Mucosa of descending colon (tissue), 3 donors: Measurements from ENCODE around the gene PIR. TPM values are rescaled to one million over a fixed set of nuclear protein-coding genes. Genes with fewer than 3 reads are reported as not detected.

ENCODE experiments used
- ATAC-seq: fragments of 200-7000 bp; cut with Tn5 transposase; one replicate; pipeline ENCODE4 v1.9.1; 2020; ENCODE audit warnings: mild to moderate bottlenecking, moderate library complexity
- DNase-seq, 3 donors: peaks; one replicate each; pipeline ENCODE4 v3.0.0-alpha.2; 2020
- H3K36me3 ChIP-seq: fragments of 200-600 bp; one replicate; pipeline ENCODE4 v1.8.0; 2021; ENCODE audit warnings: low read depth, mild to moderate bottlenecking
- H3K4me1 ChIP-seq: fragments of 200-600 bp; one replicate; pipeline ENCODE4 v1.8.0; 2021; ENCODE audit warnings: low read depth, mild to moderate bottlenecking
- H3K4me3 ChIP-seq: fragments of 200-600 bp; one replicate; pipeline ENCODE4 v1.8.0; 2021; ENCODE audit warnings: mild to moderate bottlenecking
- H3K9me3 ChIP-seq: fragments of 200-600 bp; one replicate; pipeline ENCODE4 v1.8.0; 2021; ENCODE audit warnings: mild to moderate bottlenecking
- intact Hi-C, 2 donors: fragments of 100-400 bp; cut with DNase I in 1 of 2; cut with micrococcal nuclease in 1 of 2; formaldehyde crosslinking; loops; one replicate each; pipeline versions ENCODE4 v1.11.0 to v1.11.1; 2022; cut with DNase I, micrococcal nuclease
- total RNA-seq, 3 donors: library from RNA; stranded (reverse); fragmentation: NEBNext Ultra II Directional in 2 of 3; extraction: Animal tissue kit (Norgen Biotek cat#: 25700) in 2 of 3; gene quantifications; one replicate each; pipeline versions ENCODE4 v1.2.1 to v1.2.4, GENCODE V29; 2021 to 2023
- TF ChIP-seq, protein P1 (sequence below): fragments of 200-600 bp; IDR thresholded peaks from one replicate; pipeline ENCODE4 v1.8.0; 2022; ENCODE audit warnings: antibody characterized with exemption, mild to moderate bottlenecking
- donor health status: DM: no; HTN: no; CAD: no; lungs with moderate emphysema.
- donor health status: DM: no; HTN: no; CAD: no.
- donor health status: DM: no; HTN: yes; CAD: no.

The PIR gene
- total RNA-seq, 3 donors from 2014 or later = 6.0 to 9.7 (median 8.4) TPM

DNA sequence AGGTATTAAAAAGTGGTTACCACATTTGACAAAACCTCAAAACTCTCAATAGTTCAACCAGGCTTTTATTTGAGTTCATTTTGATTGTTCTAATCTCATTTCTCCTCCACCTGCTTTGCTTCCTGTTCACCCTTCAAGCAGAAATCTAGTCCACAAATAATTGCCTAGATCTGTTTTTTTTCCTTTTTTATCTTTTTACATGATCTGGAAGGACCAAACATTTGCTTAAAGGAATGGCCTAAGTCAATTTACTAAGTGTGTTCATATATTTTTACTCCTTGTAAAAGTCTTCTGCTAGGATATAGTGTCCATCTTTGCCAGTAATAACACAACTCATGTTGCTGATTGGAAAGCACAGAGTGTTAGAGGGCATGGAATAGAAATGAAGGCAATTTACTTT is 82.7 kb downstream of the PIR start:
- intact Hi-C loops = no loop called here
- DNase-seq (no peak), ATAC-seq (no peak)
- Histone ChIP-seq H3K4me1 (no peaks in the 10 kb centered on the region), H3K9me3 (no peaks in the 10 kb centered on the region), H3K36me3 (no peaks in the 10 kb centered on the region), H3K4me3 (no peak overlapping the region)
- TF ChIP-seq, protein P1, sequence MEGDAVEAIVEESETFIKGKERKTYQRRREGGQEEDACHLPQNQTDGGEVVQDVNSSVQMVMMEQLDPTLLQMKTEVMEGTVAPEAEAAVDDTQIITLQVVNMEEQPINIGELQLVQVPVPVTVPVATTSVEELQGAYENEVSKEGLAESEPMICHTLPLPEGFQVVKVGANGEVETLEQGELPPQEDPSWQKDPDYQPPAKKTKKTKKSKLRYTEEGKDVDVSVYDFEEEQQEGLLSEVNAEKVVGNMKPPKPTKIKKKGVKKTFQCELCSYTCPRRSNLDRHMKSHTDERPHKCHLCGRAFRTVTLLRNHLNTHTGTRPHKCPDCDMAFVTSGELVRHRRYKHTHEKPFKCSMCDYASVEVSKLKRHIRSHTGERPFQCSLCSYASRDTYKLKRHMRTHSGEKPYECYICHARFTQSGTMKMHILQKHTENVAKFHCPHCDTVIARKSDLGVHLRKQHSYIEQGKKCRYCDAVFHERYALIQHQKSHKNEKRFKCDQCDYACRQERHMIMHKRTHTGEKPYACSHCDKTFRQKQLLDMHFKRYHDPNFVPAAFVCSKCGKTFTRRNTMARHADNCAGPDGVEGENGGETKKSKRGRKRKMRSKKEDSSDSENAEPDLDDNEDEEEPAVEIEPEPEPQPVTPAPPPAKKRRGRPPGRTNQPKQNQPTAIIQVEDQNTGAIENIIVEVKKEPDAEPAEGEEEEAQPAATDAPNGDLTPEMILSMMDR = no peak

DNA sequence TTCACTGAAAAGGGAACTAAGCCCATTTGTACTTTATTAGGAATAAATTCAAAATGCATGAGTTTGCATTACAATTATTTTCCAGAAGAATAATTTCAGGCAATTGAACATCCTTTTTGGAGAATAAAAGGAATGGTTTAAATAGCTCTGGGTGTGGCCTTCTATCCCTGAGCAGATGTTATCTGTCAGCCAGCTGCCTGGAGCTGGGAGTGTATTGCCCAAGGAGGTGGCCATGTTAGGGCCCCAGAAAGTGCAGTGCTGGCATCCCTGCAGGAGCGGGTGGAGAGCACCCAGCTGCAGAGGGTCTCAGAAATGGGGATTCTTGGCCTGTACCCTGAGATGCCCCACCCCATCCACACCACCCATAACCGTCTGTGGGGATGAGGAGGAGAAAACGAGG is 87.3 kb downstream of the PIR start:
- no peak overlapping the region for H3K4me3 ChIP-seq
- H3K9me3 ChIP-seq = no peaks in the 10 kb centered on the region
- ATAC-seq = no peak
- no peaks in the 10 kb centered on the region for H3K36me3 ChIP-seq
- TF ChIP-seq, protein P1 = no peak
- intact Hi-C loops = no loop called here
- H3K4me1 ChIP-seq = no peaks in the 10 kb centered on the region
- peak in 1 of 3 donors; percentile 2 for DNase-seq

DNA sequence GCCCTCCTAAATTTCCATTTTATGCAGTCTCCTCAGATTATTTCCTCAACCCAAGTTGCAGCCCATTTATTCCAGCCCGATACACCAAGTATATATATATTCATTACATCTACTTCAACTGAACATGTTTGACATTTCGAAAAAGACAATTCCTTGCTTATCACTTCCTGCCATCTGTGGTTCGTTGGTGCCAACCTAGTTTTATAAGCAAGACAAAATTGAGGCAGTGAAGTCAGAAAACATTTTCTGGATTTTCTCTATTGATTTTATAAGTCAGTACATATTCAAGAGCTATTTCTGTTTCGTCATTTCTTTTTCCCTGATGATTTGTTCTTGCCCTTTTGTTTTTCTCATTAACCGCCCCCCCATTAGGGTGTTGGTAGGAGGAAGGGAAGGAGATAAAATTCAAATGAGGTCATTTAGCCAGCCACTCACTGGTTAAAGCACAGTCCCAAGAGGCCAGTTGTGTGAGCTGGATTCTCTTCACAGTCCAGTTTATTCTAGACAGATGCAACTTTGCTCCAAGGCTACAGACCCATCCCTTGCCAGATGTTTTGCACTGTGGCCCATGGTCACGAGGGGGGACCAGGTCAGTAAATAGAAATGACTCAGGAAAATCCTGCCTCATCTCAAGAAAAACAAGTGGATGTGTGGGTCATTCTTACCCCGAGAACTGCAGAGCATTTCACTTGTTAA is 88.6 kb downstream of the PIR start:
- Histone ChIP-seq H3K4me3 (no peak overlapping the region), H3K4me1 (no peaks in the 10 kb centered on the region), H3K9me3 (no peaks in the 10 kb centered on the region), H3K36me3 (no peaks in the 10 kb centered on the region)
- TF ChIP-seq, protein P1 = no peak
- intact Hi-C loops = no loop called here
- ATAC-seq (no peak), DNase-seq (peak in 1 of 3 donors; percentile 4)

DNA sequence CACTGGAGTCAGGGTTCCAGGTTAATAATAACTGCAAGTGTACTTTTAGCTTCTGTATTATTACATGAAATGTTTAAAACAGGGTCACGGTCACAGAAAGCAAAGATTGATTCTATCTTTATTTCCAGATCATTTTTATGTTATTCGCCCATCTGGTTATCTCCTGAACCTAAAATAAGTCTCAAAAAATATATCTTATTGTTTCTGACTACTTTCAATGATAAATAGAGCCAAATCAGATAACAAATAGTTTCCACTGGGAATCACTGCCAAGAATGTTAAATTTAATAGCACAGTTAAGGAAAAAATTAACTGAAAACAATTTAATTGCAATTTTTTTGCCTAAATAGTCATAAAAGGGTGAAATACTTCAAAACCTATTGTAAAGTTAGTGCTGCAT is 91.8 kb downstream of the PIR start:
- intact Hi-C loops = no loop called here
- no peaks in the 10 kb centered on the region for H3K9me3 ChIP-seq
- H3K36me3 ChIP-seq = no peaks in the 10 kb centered on the region
- TF ChIP-seq, protein P1 = no peak
- no peak for ATAC-seq
- H3K4me1 ChIP-seq = no peaks in the 10 kb centered on the region
- no peak overlapping the region for H3K4me3 ChIP-seq
- no peak for DNase-seq

DNA sequence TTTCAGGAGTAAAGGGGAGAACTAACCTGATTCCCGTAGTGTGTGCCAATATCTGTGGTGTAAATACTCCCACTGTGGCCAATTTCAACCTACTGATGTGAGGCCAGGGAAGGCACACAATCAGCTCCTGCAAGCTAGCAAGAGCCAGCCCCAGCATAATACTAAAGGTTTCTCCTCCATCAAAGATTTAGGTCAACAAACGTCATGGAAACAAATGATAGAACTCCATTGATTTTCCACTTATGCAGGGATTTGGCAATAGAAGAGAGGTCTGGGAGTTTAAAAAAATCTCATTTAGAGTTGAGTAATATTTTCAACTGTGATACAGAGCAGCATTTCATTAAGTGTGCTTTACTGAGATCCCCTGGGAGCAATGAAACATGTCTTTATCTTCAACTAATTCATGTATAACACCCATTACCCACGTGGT is 93.2 kb downstream of the PIR start:
- intact Hi-C loops = no loop called here
- Histone ChIP-seq H3K36me3 (no peaks in the 10 kb centered on the region), H3K9me3 (no peaks in the 10 kb centered on the region), H3K4me1 (no peaks in the 10 kb centered on the region), H3K4me3 (no peak overlapping the region)
- DNase-seq (no peak), ATAC-seq (no peak)
- TF ChIP-seq, protein P1 = no peak
